HEK293 (cell line): ENCODE results near the gene ABCG4.
"Not testable (repeated sequence)": the region's sequence is repeated elsewhere in the genome, so short reads cannot be mapped to it uniquely, and the experiment has no call there.

Experiments
- CTCF ChIA-PET: fragments of 350-600 bp; formaldehyde crosslinking; extraction: SDS; loops from one replicate; lab custom pipeline; 2021; ENCODE audit warnings: antibody characterized with exemption; lab: Yijun Ruan, JAX
- POLR2A ChIA-PET: fragments of 300-600 bp; formaldehyde crosslinking; extraction: SDS; loops from one replicate; lab custom pipeline; 2020; ENCODE audit warnings: antibody characterized with exemption, inconsistent platforms; lab: Yijun Ruan, JAX
- H3K27ac ChIP-seq: fragments of 200-500 bp; sonication (Bioruptor generic); 2 replicates; pipeline ENCODE4 v1.5.1; 2014; ENCODE audit warnings: low read depth, low read length, control low read depth, inconsistent platforms; ENCODE audit errors: extremely low read depth
- H3K36me3 ChIP-seq, 2 experiments: fragments of 200-500 bp in 1 of 2; sonication (Bioruptor generic) in 1 of 2; 1 replicate in 1 of 2; 2 replicates in 1 of 2; pipeline ENCODE4 v1.5.1; 2014 to 2017; ENCODE audit warnings: inconsistent platforms in 2 of 2, low read length in 2 of 2; ENCODE audit not compliant: control insufficient read depth in 2 of 2, insufficient read depth in 1 of 2
- H3K4me1 ChIP-seq: fragments of 200-500 bp; sonication (Bioruptor generic); 2 replicates; pipeline ENCODE4 v1.5.1; 2014; ENCODE audit warnings: mild to moderate bottlenecking, low read length, inconsistent platforms; ENCODE audit not compliant: control insufficient read depth, insufficient read depth
- H3K4me3 ChIP-seq: 2 replicates; pipeline ENCODE4 v1.5.1; 2011; ENCODE audit warnings: low read depth, mild to moderate bottlenecking, control low read depth, low read length, moderate library complexity
- H3K9me3 ChIP-seq: fragments of 200-500 bp; sonication (Bioruptor generic); 2 replicates; pipeline ENCODE4 v1.5.1; 2014; ENCODE audit warnings: low read depth, low read length, inconsistent platforms; ENCODE audit not compliant: control insufficient read depth, insufficient read depth
- ATF2 ChIP-seq: fragments of 450-650 bp; formaldehyde crosslinking; IDR thresholded peaks from 2 replicates; pipeline ENCODE4 v1.5.1; 2016; ENCODE audit warnings: missing biosample characterization, missing genetic modification characterization, low read depth
- CTCF ChIP-seq: fragments of 450-650 bp; formaldehyde crosslinking; IDR thresholded peaks from 2 replicates; pipeline ENCODE4 v1.5.1; 2016; ENCODE audit warnings: missing biosample characterization, missing genetic modification characterization
- FEZF1 ChIP-seq: fragments of 450-650 bp; formaldehyde crosslinking; IDR thresholded peaks from 2 replicates; pipeline ENCODE4 v1.5.1; 2016; ENCODE audit warnings: missing biosample characterization, missing genetic modification characterization
- GLIS2 ChIP-seq: fragments of 450-650 bp; formaldehyde crosslinking; IDR thresholded peaks from 2 replicates; pipeline ENCODE4 v1.5.1; 2016; ENCODE audit warnings: missing biosample characterization, missing genetic modification characterization
- PRDM1 ChIP-seq: fragments of 450-650 bp; formaldehyde crosslinking; IDR thresholded peaks from 2 replicates; pipeline ENCODE4; 2016; ENCODE audit warnings: missing biosample characterization, missing genetic modification characterization
- SCRT1 ChIP-seq: fragments of 450-650 bp; formaldehyde crosslinking; IDR thresholded peaks from 2 replicates; pipeline ENCODE4 v1.5.1; 2016; ENCODE audit warnings: missing biosample characterization, missing genetic modification characterization, borderline replicate concordance
- SCRT2 ChIP-seq: fragments of 450-650 bp; formaldehyde crosslinking; IDR thresholded peaks from 2 replicates; pipeline ENCODE4 v1.5.1; 2016; ENCODE audit warnings: missing biosample characterization, missing genetic modification characterization
- SP2 ChIP-seq: fragments of 450-650 bp; formaldehyde crosslinking; IDR thresholded peaks from 2 replicates; pipeline ENCODE4 v1.5.1; 2016; ENCODE audit warnings: missing biosample characterization, missing genetic modification characterization
- ZEB2 ChIP-seq: fragments of 450-650 bp; formaldehyde crosslinking; IDR thresholded peaks from 2 replicates; pipeline ENCODE4 v1.5.1; 2016; ENCODE audit warnings: missing biosample characterization, missing genetic modification characterization
- ZFHX2 ChIP-seq: fragments of 450-650 bp; formaldehyde crosslinking; conservative IDR thresholded peaks from 2 replicates; pipeline ENCODE4 v1.5.1; 2016; ENCODE audit warnings: missing biosample characterization, missing genetic modification characterization
- ZNF157 ChIP-seq: fragments of 450-650 bp; formaldehyde crosslinking; IDR thresholded peaks from 2 replicates; pipeline ENCODE4 v1.5.1; 2016; ENCODE audit warnings: missing biosample characterization, missing genetic modification characterization
- ZNF2 ChIP-seq: fragments of 450-650 bp; formaldehyde crosslinking; IDR thresholded peaks from 2 replicates; pipeline ENCODE4 v1.5.1; 2016; ENCODE audit warnings: missing biosample characterization, missing genetic modification characterization
- ZNF214 ChIP-seq: fragments of 450-650 bp; formaldehyde crosslinking; IDR thresholded peaks from 2 replicates; pipeline ENCODE4 v1.5.1; 2017; ENCODE audit warnings: missing biosample characterization, mild to moderate bottlenecking, missing genetic modification characterization, borderline replicate concordance
- ZNF266 ChIP-seq: fragments of 450-650 bp; formaldehyde crosslinking; IDR thresholded peaks from 2 replicates; pipeline ENCODE4 v1.5.1; 2016; ENCODE audit warnings: missing biosample characterization, missing genetic modification characterization, low read depth
- ZNF596 ChIP-seq: fragments of 450-650 bp; IDR thresholded peaks from 2 replicates; pipeline ENCODE4 v1.5.0; 2018; ENCODE audit warnings: missing biosample characterization, mild to moderate bottlenecking, missing genetic modification characterization, moderate library complexity
- ZNF610 ChIP-seq: fragments of 450-650 bp; formaldehyde crosslinking; IDR thresholded peaks from 2 replicates; pipeline ENCODE4 v1.5.1; 2016; ENCODE audit warnings: missing biosample characterization, missing genetic modification characterization, borderline replicate concordance
- ZNF621 ChIP-seq: fragments of 450-650 bp; formaldehyde crosslinking; IDR thresholded peaks from 2 replicates; pipeline ENCODE4 v1.5.1; 2017; ENCODE audit warnings: missing biosample characterization, missing genetic modification characterization
- ZNF654 ChIP-seq: fragments of 450-650 bp; formaldehyde crosslinking; IDR thresholded peaks from 2 replicates; pipeline ENCODE4 v1.5.1; 2016; ENCODE audit warnings: low read depth, missing biosample characterization, missing genetic modification characterization
- ZNF664 ChIP-seq: fragments of 450-650 bp; formaldehyde crosslinking; IDR thresholded peaks from 2 replicates; pipeline ENCODE4 v1.5.1; 2016; ENCODE audit warnings: missing biosample characterization, missing genetic modification characterization
- ZNF692 ChIP-seq: fragments of 450-650 bp; formaldehyde crosslinking; IDR thresholded peaks from 2 replicates; pipeline ENCODE4 v1.5.1; 2016; ENCODE audit warnings: missing biosample characterization, missing genetic modification characterization
- ZSCAN16 ChIP-seq: fragments of 450-650 bp; formaldehyde crosslinking; IDR thresholded peaks from 2 replicates; pipeline ENCODE4 v1.5.1; 2016; ENCODE audit warnings: missing biosample characterization, missing genetic modification characterization

The ABCG4 gene

GRCh38 chr11:119195680-119196079, 46.8 kb downstream of the ABCG4 start (continued):
- TF ChIP-seq SP2 (tag by site-specific recombination) (peak; percentile 54), ZNF621 (tag by site-specific recombination) (no peak), ZNF266 (no peak), ZEB2 (tag by site-specific recombination) (no peak)

GRCh38 chr11:119196833-119197483, 48.1 kb downstream of the ABCG4 start:
- no peaks in the 10 kb centered on the region for H3K4me1 ChIP-seq
- peak; percentile 73 for TF ChIP-seq SCRT2 (tag by site-specific recombination)
- TF ChIP-seq ZNF692: 0 out of 2 replicates have a peak, but pooled peaks have one; percentile 34
- no peak for TF ChIP-seq ZNF596 (tag by site-specific recombination)
- 0 out of 2 replicates have a peak, but pooled peaks have one; percentile 26 for TF ChIP-seq ZEB2 (tag by site-specific recombination)
- TF ChIP-seq FEZF1: no peak
- TF ChIP-seq PRDM1 (tag by site-specific recombination): 0 out of 2 replicates have a peak, but pooled peaks have one; percentile 18
- TF ChIP-seq ZNF654 (tag by site-specific recombination): peak; percentile 91
- TF ChIP-seq SCRT1 (tag by site-specific recombination): no peak
- TF ChIP-seq ATF2 (tag by site-specific recombination): no peak
- TF ChIP-seq CTCF: peak; percentile 60; the same call in 1 of the 2 replicates
- TF ChIP-seq ZNF2 (tag by site-specific recombination): 0 out of 2 replicates have a peak, but pooled peaks have one; percentile 31
- peak; percentile 64; the same call in 1 of the 2 replicates for TF ChIP-seq ZNF664
- TF ChIP-seq ZNF610: no peak
- no peak overlapping the region for H3K4me3 ChIP-seq
- ChIA-PET POLR2A (interaction anchor here (0.8 to 2.0 kb wide), 3 partner anchors 20 to 120 kb away, joined by 3 to 5 read pairs (median 4); partner anchors contain the start of genes HINFP and MCAM), CTCF (interaction anchor here (0.5 to 2.5 kb wide), 49 partner anchors 8 to 1994 kb away, joined by 3 to 16 read pairs (median 4); partner anchors contain the start of genes C2CD2L, DPAGT1, NHERF4 and NLRX1)
- no peaks in the 10 kb centered on the region for H3K9me3 ChIP-seq
- no peaks in the 10 kb centered on the region for H3K36me3 ChIP-seq
- no peak overlapping the region for H3K27ac ChIP-seq

GRCh38 chr11:119198925-119199324, 50.1 kb downstream of the ABCG4 start:
- ChIA-PET CTCF (interaction anchor here (0.7 to 0.8 kb wide), 2 partner anchors 79 to 125 kb away, joined by 3 to 6 read pairs; no protein-coding TSS in a partner anchor), POLR2A (interaction anchor here (0.7 kb wide), 1 partner anchor 15 kb away, joined by 3 read pairs; no protein-coding TSS in a partner anchor)
- no peaks in the 10 kb centered on the region for H3K36me3 ChIP-seq
- no peak overlapping the region for H3K4me3 ChIP-seq
- no peak overlapping the region for H3K27ac ChIP-seq
- no peaks in the 10 kb centered on the region for H3K9me3 ChIP-seq
- TF ChIP-seq GLIS2 (no peak), ZSCAN16 (tag by site-specific recombination) (no peak), ZFHX2 (0 out of 2 replicates have a peak, but pooled peaks have one; percentile 9), FEZF1 (no peak), ZNF157 (tag by site-specific recombination) (no peak), ZNF214 (tag by site-specific recombination) (no peak)
- TF ChIP-seq, all 188 proteins: peak for 1
- no peaks in the 10 kb centered on the region for H3K4me1 ChIP-seq

GRCh38 chr11:119201236-119201635, 52.4 kb downstream of the ABCG4 start:
- H3K36me3 ChIP-seq, POLR2A ChIA-PET, H3K4me3 ChIP-seq, H3K4me1 ChIP-seq, H3K27ac ChIP-seq, H3K9me3 ChIP-seq: not testable (repeated sequence)
- CTCF ChIA-PET: interaction anchor here (1.5 to 1.7 kb wide), 2 partner anchors 99 to 122 kb away, joined by 4 to 6 read pairs; partner anchors contain the start of gene DPAGT1
